NCI-H2196 (cell line): ENCODE measurements around the gene ING4.

Source experiments
- DNase-seq: peaks from one replicate; lab custom pipeline; 2025; ENCODE audit not compliant: unreplicated experiment; lab: John Stamatoyannopoulos, UW

Gene ING4

DNA sequence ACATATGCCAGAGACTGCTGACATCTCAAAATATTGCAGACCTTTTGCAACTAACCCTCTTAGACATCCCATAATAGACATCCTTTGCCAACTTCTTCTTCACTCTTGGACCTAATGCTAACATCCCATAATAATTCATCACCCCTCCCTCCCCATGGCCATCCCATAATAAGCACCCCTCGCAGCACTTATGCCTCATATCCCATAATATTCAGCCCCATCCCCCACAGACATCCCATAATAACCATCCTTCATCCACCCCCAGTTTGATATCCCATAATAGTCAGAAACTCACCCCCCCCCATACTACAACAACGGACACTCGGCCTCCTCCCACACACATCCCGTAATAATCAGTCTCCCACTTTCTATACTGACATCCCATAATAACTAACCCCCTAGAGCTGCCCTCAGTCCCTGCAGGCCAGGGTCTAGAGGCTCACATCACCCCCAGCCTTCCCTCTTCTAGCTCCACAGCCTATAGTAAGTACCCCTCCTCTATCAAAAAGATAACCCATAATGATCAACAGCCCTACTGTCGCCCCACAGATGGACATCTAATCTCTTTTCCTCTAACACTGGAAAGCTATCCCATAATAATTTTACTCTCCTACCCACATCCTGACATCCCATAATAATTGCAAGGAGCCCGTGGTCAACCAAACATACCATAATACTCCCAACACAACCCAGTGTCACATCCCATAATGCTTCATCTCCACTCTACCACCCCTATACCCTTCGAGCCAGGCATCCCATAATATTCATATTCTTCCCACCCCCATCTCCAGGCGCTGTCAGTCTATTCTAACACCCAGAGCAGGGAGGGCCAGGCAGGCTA lies 54.9 kb downstream of the ING4 start:
- DNase-seq, result peak; percentile 82

DNA sequence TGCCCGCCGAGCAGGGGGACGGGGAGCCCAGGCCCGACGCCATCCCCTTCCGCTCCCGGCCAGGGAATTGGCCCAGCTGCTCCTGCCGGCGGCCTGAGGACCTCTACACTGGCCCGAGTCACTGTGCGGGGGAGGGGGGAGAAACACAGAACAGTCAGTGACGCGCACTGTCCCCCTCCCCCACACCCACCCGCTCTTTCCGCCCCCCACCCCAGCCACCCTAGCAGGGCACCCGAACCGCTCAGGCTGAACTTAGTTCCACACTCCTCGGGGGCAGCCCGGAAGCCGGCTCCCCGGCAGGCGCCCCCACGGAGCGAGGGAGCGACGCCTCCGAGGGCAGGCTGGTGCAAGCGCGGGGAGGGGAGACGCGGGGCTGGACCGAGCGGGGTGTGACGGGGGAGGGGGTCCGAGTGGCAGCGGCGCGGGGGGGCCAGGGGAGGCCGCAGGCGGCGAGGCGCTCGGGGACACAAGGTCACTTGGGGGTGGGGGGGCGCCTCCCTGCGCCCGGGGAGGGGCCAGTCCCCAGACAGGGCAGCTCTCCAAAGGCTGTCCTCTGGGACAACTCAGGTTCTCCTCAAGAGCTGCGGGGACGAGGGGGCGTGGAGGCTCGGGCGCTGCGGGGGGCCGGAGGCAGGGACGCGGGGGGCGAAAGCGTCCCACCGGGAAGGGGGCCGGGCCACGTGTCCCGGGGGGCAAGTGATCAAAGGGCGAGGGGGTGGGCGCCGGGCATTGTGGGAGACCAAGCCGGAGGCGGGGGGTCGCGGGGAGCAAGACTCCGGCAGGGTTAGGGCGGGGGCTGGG lies 56.4 kb downstream of the ING4 start:
- no peak for DNase-seq

DNA sequence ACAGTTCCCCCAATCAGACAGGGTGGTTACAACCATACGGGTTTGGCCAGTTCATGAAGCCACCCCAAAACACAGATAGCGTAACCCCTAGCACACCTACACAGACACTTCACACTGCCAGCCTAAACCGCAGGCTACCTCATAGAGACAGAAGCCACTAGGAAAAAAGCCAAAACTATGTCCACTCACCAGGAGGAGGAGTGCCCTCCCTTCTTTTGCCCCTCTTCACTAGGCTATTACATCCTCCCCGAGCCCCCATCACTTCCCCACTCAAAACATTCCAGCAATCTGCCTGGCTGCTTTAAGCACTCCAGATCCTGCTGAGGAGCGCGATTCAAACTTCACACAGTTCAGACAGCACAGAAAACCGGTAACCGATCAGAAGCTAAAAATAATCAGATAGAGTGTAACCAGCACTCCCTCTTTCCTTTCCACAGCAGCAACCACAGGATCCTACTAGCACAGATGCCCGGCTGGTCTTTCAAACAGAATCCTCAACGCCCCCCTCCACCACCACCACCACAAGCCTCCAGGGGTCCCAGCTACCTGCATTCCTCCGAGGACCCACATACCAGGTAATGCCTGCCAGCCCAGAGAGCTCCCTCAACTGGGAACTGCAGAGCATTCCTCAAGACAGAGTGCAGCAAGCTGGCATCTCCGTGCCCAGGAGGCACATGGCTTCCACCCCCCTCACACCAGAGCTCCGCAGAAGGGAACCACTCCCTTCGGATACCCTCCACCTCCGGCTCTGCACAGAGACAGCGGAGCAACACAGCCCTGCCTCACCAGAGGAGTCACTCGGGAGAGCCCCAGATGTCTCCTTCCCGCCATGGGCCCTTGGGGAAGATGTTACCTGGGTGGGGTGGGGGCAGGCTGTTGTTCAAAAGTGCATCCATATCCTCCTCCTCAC lies 57.2 kb downstream of the ING4 start:
- DNase-seq, result no peak

DNA sequence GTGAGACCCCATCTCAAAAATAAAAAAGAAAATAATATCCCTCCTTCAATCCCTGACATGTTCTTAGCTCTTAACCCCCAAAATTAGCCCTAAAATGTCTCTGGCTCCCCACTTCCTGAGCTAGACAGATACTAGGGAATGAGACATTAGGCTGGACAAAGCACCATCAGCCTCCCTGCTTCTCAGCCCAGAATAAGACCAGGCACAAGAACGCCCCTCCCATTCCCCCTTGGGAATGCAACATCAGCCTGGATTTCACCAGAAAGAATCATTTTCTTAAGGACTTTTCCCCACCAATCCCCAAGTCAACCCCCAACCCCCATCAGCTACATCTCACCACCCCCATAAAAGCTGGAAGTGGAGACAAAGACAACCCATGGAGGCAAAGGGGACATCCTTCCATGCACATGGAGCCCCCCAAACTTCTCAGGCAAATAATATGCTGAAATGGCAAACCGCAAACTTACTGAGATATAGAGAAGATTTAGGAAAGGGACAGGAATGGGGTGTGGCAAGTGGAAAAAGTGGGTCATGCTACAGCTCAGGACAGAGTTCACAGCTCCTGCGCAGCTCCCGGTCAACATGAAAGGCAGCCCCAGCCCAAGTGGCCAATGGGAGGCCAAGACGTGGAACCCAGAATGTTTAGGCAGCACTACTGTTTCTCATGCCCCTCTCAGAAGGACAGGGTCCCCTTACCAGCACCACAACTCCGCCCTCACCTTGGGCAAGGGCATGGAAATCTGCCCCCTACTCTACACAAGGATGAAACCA lies 58.5 kb downstream of the ING4 start:
- no peak for DNase-seq

DNA sequence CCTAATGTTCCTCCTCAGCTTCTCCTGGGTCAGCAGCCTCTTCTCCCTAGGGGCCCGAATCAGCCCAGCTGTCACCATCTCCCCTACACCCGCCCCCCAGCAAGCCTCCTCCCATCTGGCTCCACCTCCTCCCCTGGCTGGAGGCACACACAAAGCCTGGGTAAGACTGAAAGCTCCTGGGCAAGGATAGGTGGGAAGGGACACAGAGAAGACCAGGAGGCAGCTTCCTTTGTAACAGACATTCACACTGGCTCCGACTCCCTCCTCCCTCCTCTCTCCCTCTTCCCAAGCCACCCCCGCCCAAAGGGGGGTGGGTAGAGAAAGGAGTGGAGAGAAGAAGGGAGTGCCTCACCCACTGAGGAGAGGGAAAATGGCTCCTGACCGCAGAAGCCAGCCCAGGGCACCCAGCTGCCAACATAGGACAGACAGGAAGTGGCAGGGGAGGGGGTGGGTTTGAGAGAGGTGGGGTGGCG lies 59.8 kb downstream of the ING4 start:
- peak; percentile 53 for DNase-seq

DNA sequence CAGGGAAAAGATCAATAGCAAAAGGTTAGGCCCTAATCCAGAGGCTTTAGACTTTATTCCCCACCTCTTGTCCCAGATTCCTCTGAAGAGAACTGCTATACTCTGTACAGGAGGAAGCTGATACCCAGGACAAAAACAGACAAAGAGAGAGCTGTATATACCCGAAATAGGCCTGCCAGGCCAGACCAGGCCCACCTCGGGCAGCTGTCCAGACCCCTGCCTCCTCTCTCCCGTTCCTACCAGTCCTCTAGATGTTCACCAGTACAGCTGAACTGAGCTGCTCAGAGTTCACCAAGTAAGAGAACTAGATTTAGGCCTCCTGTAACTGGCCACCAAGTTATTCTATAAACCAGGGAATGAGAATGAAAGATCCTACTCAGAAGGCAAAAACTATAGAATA lies 60.4 kb downstream of the ING4 start:
- no peak for DNase-seq
